NCI-H82 treated with DMSO at 0.1 percent for 48 hours (cell line): ENCODE results near the gene PRPF19.

ENCODE experiments used
- DNase-seq: peaks from one replicate; lab custom pipeline; 2025; ENCODE audit not compliant: unreplicated experiment; lab: John Stamatoyannopoulos, UW

The PRPF19 gene

DNA sequence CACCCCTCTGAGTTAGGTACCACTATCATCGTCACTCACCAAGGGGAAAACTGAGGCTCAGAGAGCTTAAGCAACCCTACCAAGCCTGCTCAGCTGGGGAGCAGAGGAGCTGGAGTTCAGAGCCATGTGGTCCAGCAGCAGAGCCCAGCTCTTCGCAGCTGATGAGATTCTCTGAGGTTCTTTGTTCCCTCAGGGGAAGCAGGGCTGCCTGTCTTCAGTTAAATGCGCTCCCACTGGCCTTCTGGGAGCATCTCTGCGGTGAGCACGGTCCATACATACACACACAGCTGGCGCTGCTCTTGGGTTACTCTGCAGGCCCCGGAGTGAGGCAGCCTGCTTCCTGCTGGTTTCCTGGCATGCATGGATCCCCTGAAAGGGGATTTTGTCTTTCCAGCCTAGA lies 45.4 kb downstream of the PRPF19 start:
- no peak for DNase-seq

DNA sequence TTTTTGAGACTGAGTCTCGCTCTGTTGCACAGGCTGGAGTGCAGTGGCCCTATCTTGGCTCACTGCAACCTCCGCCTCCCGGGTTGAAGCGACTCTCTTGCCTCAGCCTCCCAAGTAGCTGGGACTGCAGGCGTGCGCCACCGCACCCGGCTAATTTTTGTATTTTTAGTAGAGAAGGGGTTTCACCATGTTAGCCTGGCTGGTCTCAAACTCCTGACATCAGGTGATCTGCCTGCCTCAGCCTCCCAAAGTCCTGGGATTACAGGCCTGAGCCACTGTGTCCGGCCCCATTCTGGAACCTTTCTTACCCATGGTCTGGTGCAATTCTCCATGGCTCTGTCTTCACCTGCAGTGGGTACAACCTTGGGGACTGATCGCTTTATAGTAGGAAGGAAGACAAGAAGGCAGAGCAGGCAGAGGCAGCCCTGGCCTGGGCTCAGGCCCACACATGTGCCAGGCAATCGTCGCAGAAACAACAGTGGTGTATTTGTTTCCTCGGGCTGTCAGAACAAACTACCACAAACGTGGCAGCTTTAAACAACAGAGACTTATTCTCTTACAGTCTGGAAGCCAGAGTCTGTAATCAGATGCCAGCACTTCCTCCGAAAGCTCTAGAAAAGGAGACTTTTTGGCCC lies 46.7 kb downstream of the PRPF19 start:
- no peak for DNase-seq

DNA sequence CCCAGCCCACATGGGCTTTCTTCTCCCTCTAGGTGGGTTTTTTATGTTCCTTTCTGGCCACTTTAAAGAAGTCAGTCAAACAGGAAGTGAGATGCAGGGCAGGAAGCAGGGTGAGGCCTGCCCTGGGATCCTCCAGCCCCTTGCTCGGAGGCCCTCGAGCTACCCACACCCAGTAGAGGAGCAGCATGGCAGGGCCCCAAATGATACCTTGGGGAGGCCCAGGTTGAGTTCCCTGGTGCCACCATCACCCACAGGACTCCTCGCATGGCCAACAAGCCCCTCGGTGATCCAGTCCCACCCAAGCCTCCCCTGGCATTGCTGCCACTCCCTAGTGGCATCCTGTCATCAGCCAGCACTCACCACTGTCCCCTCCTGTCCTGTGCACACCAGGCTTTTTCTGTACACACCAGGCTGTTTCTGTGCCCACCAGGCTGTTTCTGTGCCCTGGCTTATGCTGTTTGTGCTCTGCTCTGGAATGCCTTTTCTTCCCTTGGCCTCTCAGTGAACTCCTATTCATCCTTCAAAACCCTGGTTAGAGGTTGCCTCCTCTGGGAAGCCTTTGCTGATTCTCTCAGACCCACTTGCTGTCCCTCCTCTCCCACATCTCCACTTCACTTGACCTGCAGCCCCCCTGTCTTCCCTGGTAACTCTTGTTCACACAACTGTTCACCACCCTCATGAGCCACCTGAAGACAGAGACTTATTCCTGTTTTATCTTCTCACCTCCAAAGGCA lies 47.5 kb downstream of the PRPF19 start:
- DNase-seq, result no peak

DNA sequence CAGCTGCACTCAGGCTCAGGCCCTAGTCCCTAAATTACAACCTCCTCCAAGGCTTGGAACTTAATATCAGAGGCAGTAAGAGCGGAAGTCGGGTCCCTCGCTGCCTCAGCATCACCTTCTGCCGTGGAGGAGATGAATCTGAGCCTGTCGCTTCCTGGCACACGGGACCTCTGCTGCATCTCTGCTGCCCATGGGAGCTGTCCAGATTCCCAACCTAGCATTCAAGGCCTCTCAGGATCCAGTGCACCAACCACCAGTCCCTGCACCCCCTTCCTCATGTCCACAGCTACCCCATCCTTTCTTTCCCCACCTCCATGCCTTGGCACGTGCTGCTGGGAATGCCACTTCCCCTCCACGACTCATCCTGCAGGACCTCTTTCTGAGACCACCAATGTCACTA lies 48.1 kb downstream of the PRPF19 start:
- no peak for DNase-seq

DNA sequence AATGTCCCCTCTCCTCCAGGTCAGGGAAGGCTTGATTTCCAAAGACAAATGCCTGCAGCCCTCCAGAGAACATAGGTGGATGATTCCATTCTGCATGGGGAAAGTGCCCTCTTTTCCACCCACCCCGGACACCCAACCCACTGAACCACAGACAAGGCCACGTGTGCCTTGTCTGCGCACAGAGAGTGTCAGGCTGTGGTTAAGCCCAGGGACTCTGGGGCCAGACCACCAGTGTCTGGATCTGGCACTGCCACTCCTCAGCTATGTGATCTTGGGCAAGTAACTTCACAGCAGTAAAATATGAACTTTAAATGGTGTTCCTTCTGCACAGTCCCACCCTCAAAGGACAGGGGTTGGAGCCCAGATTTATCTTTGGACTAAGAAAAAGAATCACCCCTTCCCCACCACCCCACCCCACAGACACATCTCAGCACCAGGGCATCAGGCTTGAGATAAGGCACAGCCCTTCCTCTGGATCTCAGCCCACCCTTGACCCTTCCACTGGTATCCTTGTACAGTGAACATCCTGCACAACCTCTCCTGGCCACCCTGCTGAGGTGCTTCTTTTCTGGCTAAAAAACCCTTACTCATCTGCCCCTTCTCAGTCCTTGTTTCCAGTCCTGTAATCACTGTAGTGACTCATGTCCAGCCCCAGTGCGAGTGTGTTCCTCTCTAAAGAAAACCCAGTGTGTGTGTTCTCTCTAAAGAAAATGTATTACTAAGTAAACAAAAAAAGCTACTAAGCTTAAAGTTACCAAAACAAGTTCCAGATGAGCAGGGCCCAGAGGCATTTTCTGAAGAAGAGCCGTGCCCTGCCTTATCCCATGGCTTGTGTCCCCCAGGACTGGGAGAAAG lies 48.8 kb downstream of the PRPF19 start:
- no peak for DNase-seq

GRCh38 chr11:60855726-60856633 lies 50.4 kb downstream of the PRPF19 start, which contains the start of gene PTGDR2:
Gene PTGDR2 (minus strand): TSS chr11:60855950. CDS start chr11:60853722, 2,228 bp downstream.
- no peak for DNase-seq

DNA sequence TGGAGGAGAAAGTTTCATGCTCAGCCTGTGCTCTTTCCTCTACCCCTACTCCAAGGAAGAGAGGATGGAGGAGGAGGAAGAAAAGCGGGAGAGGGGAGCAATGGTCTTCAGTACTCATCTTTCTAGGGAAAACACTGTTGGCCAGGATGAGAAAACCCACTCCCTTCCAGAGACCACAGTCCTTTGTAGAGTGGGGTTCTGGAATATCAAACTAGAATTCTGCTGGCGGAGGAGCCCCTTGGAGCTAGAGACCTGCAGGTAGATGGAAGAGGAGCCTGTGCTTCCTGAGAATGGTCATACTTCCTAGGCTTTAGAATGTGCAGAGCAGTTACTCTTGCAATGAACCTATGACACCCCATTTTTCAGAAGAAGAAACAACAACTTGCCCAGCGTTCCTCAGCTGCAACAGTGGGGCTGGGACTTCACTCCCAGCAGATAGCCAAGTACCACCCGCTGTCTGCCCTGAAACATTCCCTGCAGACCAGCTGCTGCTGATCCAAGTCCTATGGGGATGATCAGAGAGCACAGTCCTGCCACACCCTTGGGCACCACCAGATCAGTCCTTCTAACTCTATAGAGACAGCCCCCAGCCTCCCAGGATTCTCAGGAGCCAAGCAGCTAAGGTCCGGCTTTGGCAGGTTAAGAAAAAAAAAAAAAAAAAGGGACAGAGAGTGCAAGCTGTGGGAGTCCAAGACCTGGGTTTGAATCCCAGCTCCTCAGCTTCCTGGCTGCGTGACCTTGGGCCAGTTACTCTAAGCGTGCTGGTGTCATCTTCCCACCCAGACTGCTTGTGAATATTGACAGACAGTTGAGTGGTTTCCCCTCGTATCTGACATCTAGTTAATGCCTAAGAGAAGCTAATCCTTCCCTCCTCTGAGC lies 51.3 kb downstream of the PRPF19 start:
- DNase-seq, result no peak

DNA sequence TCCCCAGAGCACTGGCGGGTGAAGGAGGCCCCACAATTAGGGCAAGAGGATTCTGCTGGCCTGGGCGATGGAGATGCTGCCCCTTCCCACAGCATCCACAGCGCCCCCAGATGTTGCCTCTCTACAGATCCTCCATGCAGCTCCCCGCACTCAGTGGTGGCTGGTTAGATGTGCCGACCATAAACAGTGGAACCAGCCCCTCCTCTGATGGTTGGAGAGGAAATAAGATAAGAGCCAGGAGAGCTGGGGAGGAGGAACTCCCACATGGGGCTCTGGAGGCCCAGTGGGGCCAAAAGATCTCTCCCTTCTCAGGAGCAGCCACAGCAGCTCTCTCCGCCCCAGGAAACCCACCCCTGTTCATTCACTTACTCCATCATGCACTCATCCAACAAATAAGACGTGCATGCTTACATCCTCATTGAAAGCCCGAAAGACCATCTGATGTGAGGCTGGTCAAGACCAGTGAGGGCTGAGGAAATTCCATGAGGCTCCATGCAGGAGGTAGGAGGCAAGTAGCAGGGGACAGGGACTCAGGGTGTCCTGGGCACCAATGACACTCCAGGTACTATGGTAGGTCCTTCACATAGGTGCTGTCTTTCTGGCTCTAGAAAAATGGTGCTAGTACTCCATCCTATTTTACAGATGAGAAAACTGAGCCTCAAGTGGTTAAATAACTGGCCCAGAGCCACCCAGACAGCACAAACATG lies 52.1 kb downstream of the PRPF19 start:
- DNase-seq, result no peak

- no peak for DNase-seq
Measured at GRCh38 chr11:60852982-60853950, 53.1 kb downstream of the PRPF19 start.

GRCh38 chr11:60852117-60852981 lies 54.0 kb downstream of the PRPF19 start:
- DNase-seq, result no peak

- DNase-seq, result no peak
Measured at GRCh38 chr11:60851327-60852104, 54.9 kb downstream of the PRPF19 start.

DNA sequence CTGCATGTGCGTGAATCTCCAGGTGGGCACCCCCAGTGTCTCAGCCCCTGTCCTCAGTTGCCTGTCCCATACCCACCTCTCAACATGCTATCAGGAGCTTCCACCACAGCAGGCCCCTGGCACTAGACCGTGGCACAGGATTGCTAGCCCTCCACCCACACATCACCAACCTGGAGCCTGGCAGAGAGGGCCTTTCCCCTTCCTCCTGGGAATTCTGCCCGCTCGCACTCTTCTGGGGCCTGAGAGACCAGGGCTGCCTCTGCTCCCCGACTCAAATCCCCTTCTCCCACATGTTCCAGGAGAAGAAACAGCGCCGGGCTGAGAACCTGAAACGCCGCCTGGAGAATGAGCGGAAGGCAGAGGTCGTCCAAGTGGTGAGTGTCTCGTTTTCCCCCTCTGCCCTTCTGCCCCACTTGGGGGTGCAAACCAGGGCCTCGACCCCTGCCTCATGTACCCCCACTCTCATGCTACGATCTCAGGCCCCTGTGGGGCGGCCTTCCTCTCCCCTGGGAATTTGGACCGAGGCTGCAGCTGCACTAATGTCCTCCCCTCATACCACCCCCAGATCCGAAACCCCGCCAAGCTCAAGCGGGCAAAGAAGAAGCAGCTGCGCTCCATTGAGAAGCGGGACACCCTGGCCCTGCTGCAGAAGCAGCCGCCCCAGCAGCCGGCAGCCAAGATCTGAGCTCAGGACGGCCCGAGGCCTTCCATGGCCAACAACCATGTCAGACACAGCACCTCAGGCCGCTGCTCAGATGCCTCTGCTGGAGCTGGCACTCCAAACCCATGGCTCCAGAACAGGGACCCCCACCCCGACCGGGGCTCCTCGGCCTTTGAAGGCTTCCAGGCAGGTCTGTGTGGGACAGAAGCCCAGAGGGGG lies 56.5 kb downstream of the PRPF19 start:
- no peak for DNase-seq

GRCh38 chr11:60848714-60849151 lies 57.7 kb downstream of the PRPF19 start:
- DNase-seq, result no peak

DNA sequence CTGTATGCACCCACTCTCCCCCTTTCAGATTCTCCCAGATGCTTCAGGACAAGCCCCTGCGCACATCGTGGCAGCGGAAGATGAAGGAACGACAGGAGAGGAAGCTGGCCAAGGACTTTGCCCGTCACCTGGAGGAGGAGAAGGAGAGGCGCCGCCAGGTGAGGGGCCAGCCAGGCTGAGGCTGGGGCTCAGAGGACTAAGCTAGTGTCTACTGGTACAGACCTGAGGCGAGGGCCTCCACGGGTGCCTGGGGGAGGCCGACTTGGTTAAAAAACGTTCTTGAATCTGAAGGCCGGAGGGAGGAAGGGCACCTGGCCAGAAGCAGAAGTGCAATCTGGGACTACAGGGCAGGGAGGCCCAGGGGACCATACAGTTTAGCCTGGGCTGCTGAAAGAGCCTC lies 58.5 kb downstream of the PRPF19 start:
- DNase-seq, result no peak

GRCh38 chr11:60847281-60847680 lies 59.1 kb downstream of the PRPF19 start:
- DNase-seq, result no peak
